Measurements from ENCODE around the gene NMRAL1. TPM values are rescaled to one million over a fixed set of nuclear protein-coding genes. Genes with fewer than 3 reads are reported as not detected.

NMRAL1 gene
- total and polyA plus RNA-seq, 10 donors = 26.3 to 58.6 (median 41.8) TPM

DNA sequence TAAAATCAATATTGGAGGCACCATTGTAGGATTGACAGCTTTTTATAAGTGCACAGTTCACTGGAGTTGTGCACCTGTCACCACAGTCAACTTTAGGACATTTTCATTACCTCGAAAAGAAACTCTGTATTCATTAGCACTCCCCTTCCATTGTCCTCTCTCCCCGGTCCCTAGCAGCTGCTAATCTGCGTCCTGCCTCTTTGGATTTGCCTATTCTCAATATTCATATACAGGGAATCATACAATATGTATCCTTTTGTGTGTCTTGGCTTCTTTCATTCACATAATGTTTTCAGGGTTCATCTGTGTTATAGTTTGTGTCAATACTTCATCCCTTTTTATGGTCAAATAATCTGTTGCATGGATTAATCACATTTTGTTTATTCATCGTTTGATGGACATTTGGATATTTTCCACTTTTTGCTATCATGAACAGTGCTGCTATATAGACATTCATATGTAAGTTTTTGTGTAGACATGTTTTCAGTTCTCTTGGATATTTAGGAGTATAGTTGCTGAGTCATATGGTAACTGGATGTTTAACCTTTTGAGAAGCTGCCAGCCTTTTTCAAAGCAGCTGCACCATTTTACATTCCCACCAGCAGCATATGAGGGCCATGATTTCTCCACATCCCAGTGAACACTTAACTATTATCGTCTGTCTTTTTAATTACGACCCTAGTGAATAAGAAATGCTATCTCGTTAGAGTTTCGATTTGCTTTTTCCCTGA, 38.9 kb downstream of the NMRAL1 start:
- WGBS, 5 donors = 80 to 86% (median 81%) methylated on average over 8 of the region's 8 CpGs
- Histone ChIP-seq H3K27ac (no peak overlapping the region), H3K4me1 (no peaks in the 10 kb centered on the region), H3K27me3 (replicated peaks in 1 of 7) (no peaks in the 10 kb centered on the region), H3K36me3 (peaks cover 0 to 100% (median 72%) of the 10 kb centered on the region in 6 donors), H3K9me3 (no peaks in the 10 kb centered on the region), H3K4me3 (no peak overlapping the region)
- intact Hi-C loops (cut with DNase I; ENCODE audit: low total_unique reads) = no loop called here
- no peak for DNase-seq
- TF ChIP-seq POLR2A (IDR thresholded peaks at IDR 0.05) (no peak), POLR2AphosphoS5 (IDR thresholded peaks at IDR 0.05) (no peak)
- TF ChIP-seq, protein P1, sequence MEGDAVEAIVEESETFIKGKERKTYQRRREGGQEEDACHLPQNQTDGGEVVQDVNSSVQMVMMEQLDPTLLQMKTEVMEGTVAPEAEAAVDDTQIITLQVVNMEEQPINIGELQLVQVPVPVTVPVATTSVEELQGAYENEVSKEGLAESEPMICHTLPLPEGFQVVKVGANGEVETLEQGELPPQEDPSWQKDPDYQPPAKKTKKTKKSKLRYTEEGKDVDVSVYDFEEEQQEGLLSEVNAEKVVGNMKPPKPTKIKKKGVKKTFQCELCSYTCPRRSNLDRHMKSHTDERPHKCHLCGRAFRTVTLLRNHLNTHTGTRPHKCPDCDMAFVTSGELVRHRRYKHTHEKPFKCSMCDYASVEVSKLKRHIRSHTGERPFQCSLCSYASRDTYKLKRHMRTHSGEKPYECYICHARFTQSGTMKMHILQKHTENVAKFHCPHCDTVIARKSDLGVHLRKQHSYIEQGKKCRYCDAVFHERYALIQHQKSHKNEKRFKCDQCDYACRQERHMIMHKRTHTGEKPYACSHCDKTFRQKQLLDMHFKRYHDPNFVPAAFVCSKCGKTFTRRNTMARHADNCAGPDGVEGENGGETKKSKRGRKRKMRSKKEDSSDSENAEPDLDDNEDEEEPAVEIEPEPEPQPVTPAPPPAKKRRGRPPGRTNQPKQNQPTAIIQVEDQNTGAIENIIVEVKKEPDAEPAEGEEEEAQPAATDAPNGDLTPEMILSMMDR (IDR thresholded peaks at IDR 0.05 in 8 of 11, conservative IDR thresholded peaks at IDR 0.05 in 3 of 11) = no peak

DNA sequence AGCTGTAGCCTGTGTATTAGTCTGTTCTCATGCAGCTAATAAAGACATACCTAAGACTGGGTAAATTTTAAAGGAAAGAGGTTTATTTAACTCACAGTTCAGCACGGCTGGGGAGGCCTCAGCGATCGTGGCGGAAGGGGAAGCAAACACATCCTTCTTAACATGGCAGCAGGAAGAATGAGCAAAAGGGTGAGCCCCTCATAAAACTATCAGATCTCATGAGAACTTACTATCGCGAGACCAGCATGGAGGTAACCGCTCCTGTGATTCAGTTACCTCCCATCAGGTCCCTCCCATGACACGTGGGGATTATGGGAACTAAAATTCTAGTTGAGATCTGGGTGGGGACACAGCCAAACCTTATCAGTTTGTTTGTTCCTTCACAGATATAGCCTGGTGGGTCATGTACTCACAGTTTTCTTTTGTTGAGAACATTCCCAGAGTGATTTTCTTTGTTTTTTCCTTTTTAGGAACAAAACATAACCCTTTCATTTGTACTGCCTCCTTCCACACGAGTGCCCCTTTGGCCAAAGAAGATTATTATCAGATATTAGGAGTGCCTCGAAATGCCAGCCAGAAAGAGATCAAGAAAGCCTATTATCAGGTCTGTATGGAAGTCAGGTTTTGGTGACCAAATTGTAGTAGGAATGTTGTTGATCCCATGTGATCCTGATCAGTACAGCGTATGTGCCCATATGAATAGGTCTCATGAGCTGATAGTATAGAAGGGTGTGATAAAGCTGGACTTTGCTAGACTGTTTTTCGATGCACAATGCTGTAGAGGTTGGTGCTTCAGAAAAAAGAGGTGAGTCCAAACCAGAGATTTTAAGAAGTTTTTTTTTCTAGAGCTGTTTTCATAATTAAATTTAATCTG, 40.3 kb downstream of the NMRAL1 start:
- H3K27ac ChIP-seq = no peak overlapping the region
- DNase-seq = no peak
- intact Hi-C loops (cut with DNase I; ENCODE audit: low total_unique reads) = no loop called here
- TF ChIP-seq, protein P1 (IDR thresholded peaks at IDR 0.05 in 8 of 11, conservative IDR thresholded peaks at IDR 0.05 in 3 of 11) = no peak
- TF ChIP-seq POLR2A (IDR thresholded peaks at IDR 0.05) (no peak), POLR2AphosphoS5 (IDR thresholded peaks at IDR 0.05) (no peak)
- H3K4me3 ChIP-seq = no peak overlapping the region
- H3K36me3 ChIP-seq = peaks cover 0 to 99% (median 59%) of the 10 kb centered on the region in 6 donors
- WGBS, 5 donors = 87 to 91% (median 91%) methylated on average over 12 of the region's 12 CpGs
- H3K9me3 ChIP-seq = no peaks in the 10 kb centered on the region
- H3K27me3 ChIP-seq (replicated peaks in 1 of 7) = no peaks in the 10 kb centered on the region
- H3K4me1 ChIP-seq = no peaks in the 10 kb centered on the region

DNA sequence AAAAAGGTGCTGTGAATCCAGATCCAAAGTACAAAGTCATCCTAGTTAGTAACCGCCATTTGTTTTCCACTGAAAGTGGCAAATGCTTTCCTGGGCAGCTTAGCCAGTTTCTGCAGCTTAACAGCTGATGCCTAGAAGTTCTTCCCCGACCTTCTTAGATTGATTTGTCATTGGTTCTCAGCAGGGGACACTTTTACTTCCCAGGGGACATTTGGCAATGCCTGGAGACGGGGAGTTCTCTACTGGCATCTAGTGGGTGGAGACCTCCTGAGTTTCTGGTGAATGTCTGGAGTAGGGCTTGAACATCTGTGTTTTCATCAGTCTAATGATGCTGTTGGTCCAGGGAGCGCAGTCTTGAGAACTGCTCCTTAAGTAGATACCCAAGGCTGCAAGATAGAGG, 41.2 kb downstream of the NMRAL1 start:
- H3K4me3 ChIP-seq = no peak overlapping the region
- H3K9me3 ChIP-seq = no peaks in the 10 kb centered on the region
- no peak overlapping the region for H3K27ac ChIP-seq
- intact Hi-C loops (cut with DNase I; ENCODE audit: low total_unique reads) = no loop called here
- H3K4me1 ChIP-seq = peaks cover 0 to 6% (median 2%) of the 10 kb centered on the region in 6 donors
- H3K27me3 ChIP-seq (replicated peaks in 1 of 7) = no peaks in the 10 kb centered on the region
- no peak for TF ChIP-seq POLR2A (IDR thresholded peaks at IDR 0.05)
- H3K36me3 ChIP-seq = peaks cover 0 to 97% (median 50%) of the 10 kb centered on the region in 6 donors
- no peak for DNase-seq
- whole genome bisulfite sequencing, 5 donors = 91 to 99% (median 93%) methylated on average over 4 of the region's 4 CpGs

DNA sequence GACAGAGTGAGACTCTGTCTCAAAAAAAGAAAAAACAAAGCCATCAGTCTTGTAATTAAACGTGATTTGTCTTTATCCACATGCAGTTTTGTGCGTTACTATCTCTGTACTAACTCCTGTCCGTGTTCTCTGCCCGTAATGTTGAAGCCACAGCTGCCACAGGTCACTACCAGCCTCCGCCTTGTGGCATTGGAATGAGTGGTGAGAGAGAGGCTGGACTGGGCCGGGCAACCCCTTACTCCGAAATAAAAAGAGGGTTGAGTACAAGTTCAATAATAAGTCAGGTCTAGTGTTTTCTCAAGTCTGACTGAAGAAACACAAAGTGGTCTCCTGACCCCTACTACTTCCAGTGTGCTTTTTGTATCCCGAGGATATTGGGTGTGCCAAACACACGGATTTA, 43.4 kb downstream of the NMRAL1 start:
- intact Hi-C loops (cut with DNase I; ENCODE audit: low total_unique reads) = no loop called here
- whole genome bisulfite sequencing, 5 donors = 88 to 93% (median 90%) methylated on average over 9 of the region's 9 CpGs

More for the DNA sequence above, 43.4 kb downstream of the NMRAL1 start:
- peaks cover 14 to 28% (median 21%) of the 10 kb centered on the region in 6 donors for H3K4me1 ChIP-seq
- TF ChIP-seq POLR2A (IDR thresholded peaks at IDR 0.05) (no peak), POLR2AphosphoS5 (IDR thresholded peaks at IDR 0.05) (no peak)
- TF ChIP-seq, protein P1 (IDR thresholded peaks at IDR 0.05 in 8 of 11, conservative IDR thresholded peaks at IDR 0.05 in 3 of 11) = no peak
- no peaks in the 10 kb centered on the region for H3K9me3 ChIP-seq
- DNase-seq = no peak
- no peak overlapping the region for H3K27ac ChIP-seq
- H3K4me3 ChIP-seq = no peak overlapping the region
- H3K27me3 ChIP-seq (replicated peaks in 1 of 7) = no peaks in the 10 kb centered on the region
- peaks cover 0 to 81% (median 28%) of the 10 kb centered on the region in 6 donors for H3K36me3 ChIP-seq

Measured in spleen (tissue), 11 donors.